Neural cell (in vitro differentiated cells): ENCODE measurements around the gene NUB1.

ENCODE experiments used
- EP300 ChIP-seq: fragments of 450-650 bp; conservative IDR thresholded peaks from 2 replicates; pipeline ENCODE4 v1.6.1; 2014; ENCODE audit warnings: antibody characterized with exemption, mild to moderate bottlenecking, moderate library complexity; ENCODE audit not compliant: poor library complexity, severe bottlenecking
- EZH2 ChIP-seq: fragments of 200-600, 300-800 bp; shearing (Covaris generic), sonication (generic); IDR thresholded peaks from 2 replicates; pipeline ENCODE4 v1.6.1; 2014; ENCODE audit warnings: antibody characterized with exemption, low read length, borderline replicate concordance, mild to moderate bottlenecking; ENCODE audit not compliant: insufficient read depth, poor library complexity, severe bottlenecking
- POLR2AphosphoS5 ChIP-seq: IDR thresholded peaks from 2 replicates; pipeline ENCODE4 v1.6.1; 2012
- TF ChIP-seq, protein P1 (sequence below): fragments of 450-650 bp; IDR thresholded peaks from 2 replicates; pipeline ENCODE4 v1.5.1; 2014; ENCODE audit warnings: antibody characterized with exemption, mild to moderate bottlenecking, moderate library complexity; ENCODE audit not compliant: poor library complexity, severe bottlenecking

DNA sequence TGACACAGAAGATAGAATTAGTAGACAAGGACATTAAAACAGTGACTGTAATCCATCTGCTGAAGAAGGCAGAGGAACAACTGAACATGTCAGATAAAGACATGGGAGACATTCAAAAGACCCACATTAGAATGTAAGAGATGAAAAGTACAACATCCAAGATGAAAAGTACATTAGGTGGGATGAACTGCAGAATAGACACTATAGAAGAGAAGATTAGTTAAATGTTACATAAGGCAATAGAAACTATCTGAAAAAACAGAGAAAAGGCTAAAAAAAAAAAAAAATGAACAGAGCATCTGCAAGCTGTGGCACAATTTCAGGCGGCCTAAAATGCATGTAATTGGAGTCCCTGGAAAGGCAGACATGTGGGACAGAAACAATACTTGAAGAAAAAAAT lies 21.6 kb downstream of the NUB1 start:
- no peak for TF ChIP-seq EP300
- TF ChIP-seq, protein P1, sequence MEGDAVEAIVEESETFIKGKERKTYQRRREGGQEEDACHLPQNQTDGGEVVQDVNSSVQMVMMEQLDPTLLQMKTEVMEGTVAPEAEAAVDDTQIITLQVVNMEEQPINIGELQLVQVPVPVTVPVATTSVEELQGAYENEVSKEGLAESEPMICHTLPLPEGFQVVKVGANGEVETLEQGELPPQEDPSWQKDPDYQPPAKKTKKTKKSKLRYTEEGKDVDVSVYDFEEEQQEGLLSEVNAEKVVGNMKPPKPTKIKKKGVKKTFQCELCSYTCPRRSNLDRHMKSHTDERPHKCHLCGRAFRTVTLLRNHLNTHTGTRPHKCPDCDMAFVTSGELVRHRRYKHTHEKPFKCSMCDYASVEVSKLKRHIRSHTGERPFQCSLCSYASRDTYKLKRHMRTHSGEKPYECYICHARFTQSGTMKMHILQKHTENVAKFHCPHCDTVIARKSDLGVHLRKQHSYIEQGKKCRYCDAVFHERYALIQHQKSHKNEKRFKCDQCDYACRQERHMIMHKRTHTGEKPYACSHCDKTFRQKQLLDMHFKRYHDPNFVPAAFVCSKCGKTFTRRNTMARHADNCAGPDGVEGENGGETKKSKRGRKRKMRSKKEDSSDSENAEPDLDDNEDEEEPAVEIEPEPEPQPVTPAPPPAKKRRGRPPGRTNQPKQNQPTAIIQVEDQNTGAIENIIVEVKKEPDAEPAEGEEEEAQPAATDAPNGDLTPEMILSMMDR: no peak
- TF ChIP-seq EZH2: no peak
- TF ChIP-seq POLR2AphosphoS5: no peak
